Fibroblast of lung (primary cell): ENCODE data around the gene OTOA.

Source experiments
- CTCF ChIP-seq, 2 donors: IDR thresholded peaks in 1 of 2; conservative IDR thresholded peaks in 1 of 2; 1 replicate in 1 of 2; 2 replicates in 1 of 2; pipeline ENCODE4 v1.5.1; 2011 to 2012; ENCODE audit warnings: low read length in 2 of 2, control low read depth in 1 of 2, inconsistent platforms in 1 of 2, low read depth in 1 of 2, mild to moderate bottlenecking in 1 of 2
- EZH2 ChIP-seq: IDR thresholded peaks from 2 replicates; pipeline ENCODE4 v1.5.1; 2012; ENCODE audit warnings: low read length, control low read depth, mild to moderate bottlenecking; ENCODE audit errors: missing control alignments

- TF ChIP-seq CTCF (conservative IDR thresholded peaks at IDR 0.05 in 1 of 2, IDR thresholded peaks at IDR 0.05 in 1 of 2; ENCODE audit: low read depth in 1 of 2, low read length in 2 of 2) (no peak), EZH2 (no peak)
These were observed 25.2 kb upstream of the OTOA start for GRCh38 chr16:21638573-21638975.
